ENCODE measurements around the gene PITX1.

DNA sequence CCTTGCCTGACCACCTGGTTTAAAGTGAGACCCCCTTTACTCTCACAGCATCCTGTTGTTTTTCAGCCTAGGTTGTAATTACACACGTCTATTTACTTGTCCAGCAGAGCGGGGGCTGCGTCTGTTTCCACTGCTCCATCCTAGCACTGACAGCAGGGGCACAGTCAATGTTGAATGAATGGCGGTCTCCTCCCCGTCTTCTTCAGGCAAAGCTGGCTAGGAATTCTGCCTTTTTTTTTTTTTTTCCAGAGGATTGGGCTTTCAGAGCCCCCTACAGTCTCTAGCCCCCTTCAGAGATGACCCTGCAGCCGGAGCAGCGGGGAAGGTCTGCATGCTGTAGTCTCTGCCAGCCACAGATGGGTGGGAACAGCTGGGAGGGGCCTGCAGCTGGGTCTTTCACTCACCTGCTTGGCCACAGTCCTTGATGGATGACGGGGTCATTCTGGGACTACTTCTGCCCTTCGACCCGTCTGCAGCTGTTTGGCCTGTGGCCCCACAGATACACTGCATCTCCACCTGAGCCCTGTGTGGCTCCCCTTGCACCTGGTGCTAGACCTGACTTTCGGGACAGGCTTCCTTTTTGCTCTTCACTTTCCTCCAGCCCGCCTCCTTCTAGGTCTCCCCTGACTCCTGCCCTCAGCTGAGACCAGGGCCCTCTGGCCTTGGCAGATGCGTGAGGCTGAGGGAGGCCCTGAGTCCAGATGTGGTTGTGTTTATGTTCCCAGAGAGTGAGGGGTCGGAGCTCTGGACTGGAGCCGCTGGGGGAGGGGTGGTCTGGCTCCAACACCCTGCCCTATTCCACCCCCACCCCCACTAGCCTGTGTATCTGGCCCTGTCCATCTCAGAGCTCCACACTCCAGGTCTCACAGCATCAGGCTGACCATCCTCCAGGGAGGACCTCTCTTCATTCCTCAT lies 8.0 kb downstream of the PITX1 start:
- TF ChIP-seq, protein P1, sequence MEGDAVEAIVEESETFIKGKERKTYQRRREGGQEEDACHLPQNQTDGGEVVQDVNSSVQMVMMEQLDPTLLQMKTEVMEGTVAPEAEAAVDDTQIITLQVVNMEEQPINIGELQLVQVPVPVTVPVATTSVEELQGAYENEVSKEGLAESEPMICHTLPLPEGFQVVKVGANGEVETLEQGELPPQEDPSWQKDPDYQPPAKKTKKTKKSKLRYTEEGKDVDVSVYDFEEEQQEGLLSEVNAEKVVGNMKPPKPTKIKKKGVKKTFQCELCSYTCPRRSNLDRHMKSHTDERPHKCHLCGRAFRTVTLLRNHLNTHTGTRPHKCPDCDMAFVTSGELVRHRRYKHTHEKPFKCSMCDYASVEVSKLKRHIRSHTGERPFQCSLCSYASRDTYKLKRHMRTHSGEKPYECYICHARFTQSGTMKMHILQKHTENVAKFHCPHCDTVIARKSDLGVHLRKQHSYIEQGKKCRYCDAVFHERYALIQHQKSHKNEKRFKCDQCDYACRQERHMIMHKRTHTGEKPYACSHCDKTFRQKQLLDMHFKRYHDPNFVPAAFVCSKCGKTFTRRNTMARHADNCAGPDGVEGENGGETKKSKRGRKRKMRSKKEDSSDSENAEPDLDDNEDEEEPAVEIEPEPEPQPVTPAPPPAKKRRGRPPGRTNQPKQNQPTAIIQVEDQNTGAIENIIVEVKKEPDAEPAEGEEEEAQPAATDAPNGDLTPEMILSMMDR (IDR thresholded peaks at IDR 0.05), result no peak
- no peak for TF ChIP-seq POLR2A (IDR thresholded peaks at IDR 0.05)
